ENCODE results near the gene TRPT1.

The TRPT1 gene

DNA sequence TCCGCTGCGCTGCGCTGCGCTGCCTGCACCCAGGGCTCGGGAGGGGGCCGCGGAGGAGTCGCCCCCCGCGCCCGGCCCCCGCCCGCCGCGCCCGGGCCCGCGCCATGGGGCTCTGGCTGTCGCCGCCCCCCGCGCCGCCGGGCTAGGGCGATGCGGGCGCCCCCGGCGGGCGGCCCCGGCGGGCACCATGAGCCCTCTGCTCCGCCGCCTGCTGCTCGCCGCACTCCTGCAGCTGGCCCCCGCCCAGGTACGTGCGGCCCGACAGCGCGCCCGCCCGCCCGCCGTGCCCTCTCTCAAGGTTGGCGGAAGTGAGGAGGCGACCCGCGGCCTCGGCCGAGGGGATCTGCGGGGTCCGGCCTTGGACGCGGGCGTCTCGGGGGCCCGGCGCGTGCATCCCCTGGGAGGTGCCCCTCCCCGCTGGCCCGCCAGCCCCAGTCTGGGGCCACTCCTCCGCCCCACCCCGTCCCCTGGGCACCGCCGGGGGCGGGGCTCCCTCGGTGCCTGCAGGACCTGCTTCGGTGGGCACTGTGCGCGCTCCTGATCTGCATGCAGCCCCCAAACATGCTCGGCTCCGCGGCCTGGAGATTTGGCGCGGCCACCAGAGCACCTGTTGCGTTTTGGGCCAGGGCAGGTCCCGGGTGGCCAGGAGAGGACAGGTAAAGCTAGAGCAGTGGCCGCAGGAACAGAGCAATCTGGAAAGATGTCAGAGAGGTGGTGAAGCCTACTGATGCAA, 8.8 kb upstream of the TRPT1 start (continued):
- TF ChIP-seq ZNF292 (tag by site-specific recombination; IDR thresholded peaks at IDR 0.05; ENCODE audit: borderline replicate concordance, low read depth) (no peak), ZNF184 (tag by site-specific recombination; IDR thresholded peaks at IDR 0.05) (no peak), ZNF302 (tag by site-specific recombination; IDR thresholded peaks at IDR 0.05; ENCODE audit: low read depth) (no peak), ZNF558 (tag by site-specific recombination; IDR thresholded peaks at IDR 0.05) (no peak), ZIC2 (tag by site-specific recombination; IDR thresholded peaks at IDR 0.05) (peak; percentile 78), ZNF621 (tag by site-specific recombination; IDR thresholded peaks at IDR 0.05) (no peak), ZNF747 (tag by site-specific recombination; IDR thresholded peaks at IDR 0.05) (no peak), SP3 (tag by site-specific recombination; IDR thresholded peaks at IDR 0.05) (peak; percentile 60), ZNF350 (tag by site-specific recombination; IDR thresholded peaks at IDR 0.05) (no peak), ZBTB8A (tag by site-specific recombination; IDR thresholded peaks at IDR 0.05) (peak; percentile 90), ZNF140 (tag by site-specific recombination; IDR thresholded peaks at IDR 0.05) (no peak), KLF1 (tag by site-specific recombination; IDR thresholded peaks at IDR 0.05) (peak; percentile 84), ZNF248 (tag by site-specific recombination; IDR thresholded peaks at IDR 0.05) (no peak), ZNF423 (tag by site-specific recombination; IDR thresholded peaks at IDR 0.05) (no peak), SCRT1 (tag by site-specific recombination; IDR thresholded peaks at IDR 0.05; ENCODE audit: borderline replicate concordance) (peak; percentile 72; the same call in 1 of the 2 replicates), ZNF266 (tag by site-specific recombination; IDR thresholded peaks at IDR 0.05; ENCODE audit: low read depth) (no peak), ZNF830 (tag by site-specific recombination; IDR thresholded peaks at IDR 0.05; ENCODE audit: low read depth) (no peak), SCRT2 (tag by site-specific recombination; IDR thresholded peaks at IDR 0.05) (peak; percentile 93), ZNF555 (tag by site-specific recombination; conservative IDR thresholded peaks at IDR 0.05) (no peak), ZNF354C (tag by site-specific recombination; IDR thresholded peaks at IDR 0.05; ENCODE audit: borderline replicate concordance, low read depth) (no peak), ZNF610 (tag by site-specific recombination; IDR thresholded peaks at IDR 0.05; ENCODE audit: borderline replicate concordance) (no peak), ZNF473 (tag by site-specific recombination; IDR thresholded peaks at IDR 0.05) (no peak), ZNF10 (tag by site-specific recombination; IDR thresholded peaks at IDR 0.05) (no peak), ZNF600 (tag by site-specific recombination; IDR thresholded peaks at IDR 0.05) (no peak), GLIS2 (tag by site-specific recombination; IDR thresholded peaks at IDR 0.05) (peak; percentile 68), KLF9 (tag by site-specific recombination; IDR thresholded peaks at IDR 0.05; ENCODE audit: low read depth) (peak; percentile 45), YY1 (tag by site-specific recombination; IDR thresholded peaks at IDR 0.05) (no peak)
- TF ChIP-seq, protein P1, sequence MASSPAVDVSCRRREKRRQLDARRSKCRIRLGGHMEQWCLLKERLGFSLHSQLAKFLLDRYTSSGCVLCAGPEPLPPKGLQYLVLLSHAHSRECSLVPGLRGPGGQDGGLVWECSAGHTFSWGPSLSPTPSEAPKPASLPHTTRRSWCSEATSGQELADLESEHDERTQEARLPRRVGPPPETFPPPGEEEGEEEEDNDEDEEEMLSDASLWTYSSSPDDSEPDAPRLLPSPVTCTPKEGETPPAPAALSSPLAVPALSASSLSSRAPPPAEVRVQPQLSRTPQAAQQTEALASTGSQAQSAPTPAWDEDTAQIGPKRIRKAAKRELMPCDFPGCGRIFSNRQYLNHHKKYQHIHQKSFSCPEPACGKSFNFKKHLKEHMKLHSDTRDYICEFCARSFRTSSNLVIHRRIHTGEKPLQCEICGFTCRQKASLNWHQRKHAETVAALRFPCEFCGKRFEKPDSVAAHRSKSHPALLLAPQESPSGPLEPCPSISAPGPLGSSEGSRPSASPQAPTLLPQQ (tag by site-specific recombination; IDR thresholded peaks at IDR 0.05): no peak
- TF ChIP-seq, protein P2, sequence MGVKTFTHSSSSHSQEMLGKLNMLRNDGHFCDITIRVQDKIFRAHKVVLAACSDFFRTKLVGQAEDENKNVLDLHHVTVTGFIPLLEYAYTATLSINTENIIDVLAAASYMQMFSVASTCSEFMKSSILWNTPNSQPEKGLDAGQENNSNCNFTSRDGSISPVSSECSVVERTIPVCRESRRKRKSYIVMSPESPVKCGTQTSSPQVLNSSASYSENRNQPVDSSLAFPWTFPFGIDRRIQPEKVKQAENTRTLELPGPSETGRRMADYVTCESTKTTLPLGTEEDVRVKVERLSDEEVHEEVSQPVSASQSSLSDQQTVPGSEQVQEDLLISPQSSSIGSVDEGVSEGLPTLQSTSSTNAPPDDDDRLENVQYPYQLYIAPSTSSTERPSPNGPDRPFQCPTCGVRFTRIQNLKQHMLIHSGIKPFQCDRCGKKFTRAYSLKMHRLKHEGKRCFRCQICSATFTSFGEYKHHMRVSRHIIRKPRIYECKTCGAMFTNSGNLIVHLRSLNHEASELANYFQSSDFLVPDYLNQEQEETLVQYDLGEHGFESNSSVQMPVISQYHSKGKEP (tag by site-specific recombination; IDR thresholded peaks at IDR 0.05): no peak
- TF ChIP-seq, protein P3, sequence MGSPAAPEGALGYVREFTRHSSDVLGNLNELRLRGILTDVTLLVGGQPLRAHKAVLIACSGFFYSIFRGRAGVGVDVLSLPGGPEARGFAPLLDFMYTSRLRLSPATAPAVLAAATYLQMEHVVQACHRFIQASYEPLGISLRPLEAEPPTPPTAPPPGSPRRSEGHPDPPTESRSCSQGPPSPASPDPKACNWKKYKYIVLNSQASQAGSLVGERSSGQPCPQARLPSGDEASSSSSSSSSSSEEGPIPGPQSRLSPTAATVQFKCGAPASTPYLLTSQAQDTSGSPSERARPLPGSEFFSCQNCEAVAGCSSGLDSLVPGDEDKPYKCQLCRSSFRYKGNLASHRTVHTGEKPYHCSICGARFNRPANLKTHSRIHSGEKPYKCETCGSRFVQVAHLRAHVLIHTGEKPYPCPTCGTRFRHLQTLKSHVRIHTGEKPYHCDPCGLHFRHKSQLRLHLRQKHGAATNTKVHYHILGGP (tag by site-specific recombination; IDR thresholded peaks at IDR 0.05): no peak
- TF ChIP-seq, protein P4, sequence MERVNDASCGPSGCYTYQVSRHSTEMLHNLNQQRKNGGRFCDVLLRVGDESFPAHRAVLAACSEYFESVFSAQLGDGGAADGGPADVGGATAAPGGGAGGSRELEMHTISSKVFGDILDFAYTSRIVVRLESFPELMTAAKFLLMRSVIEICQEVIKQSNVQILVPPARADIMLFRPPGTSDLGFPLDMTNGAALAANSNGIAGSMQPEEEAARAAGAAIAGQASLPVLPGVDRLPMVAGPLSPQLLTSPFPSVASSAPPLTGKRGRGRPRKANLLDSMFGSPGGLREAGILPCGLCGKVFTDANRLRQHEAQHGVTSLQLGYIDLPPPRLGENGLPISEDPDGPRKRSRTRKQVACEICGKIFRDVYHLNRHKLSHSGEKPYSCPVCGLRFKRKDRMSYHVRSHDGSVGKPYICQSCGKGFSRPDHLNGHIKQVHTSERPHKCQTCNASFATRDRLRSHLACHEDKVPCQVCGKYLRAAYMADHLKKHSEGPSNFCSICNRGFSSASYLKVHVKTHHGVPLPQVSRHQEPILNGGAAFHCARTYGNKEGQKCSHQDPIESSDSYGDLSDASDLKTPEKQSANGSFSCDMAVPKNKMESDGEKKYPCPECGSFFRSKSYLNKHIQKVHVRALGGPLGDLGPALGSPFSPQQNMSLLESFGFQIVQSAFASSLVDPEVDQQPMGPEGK (tag by site-specific recombination; IDR thresholded peaks at IDR 0.05): 0 out of 2 replicates have a peak, but pooled peaks have one; percentile 24
- TF ChIP-seq, protein P5, sequence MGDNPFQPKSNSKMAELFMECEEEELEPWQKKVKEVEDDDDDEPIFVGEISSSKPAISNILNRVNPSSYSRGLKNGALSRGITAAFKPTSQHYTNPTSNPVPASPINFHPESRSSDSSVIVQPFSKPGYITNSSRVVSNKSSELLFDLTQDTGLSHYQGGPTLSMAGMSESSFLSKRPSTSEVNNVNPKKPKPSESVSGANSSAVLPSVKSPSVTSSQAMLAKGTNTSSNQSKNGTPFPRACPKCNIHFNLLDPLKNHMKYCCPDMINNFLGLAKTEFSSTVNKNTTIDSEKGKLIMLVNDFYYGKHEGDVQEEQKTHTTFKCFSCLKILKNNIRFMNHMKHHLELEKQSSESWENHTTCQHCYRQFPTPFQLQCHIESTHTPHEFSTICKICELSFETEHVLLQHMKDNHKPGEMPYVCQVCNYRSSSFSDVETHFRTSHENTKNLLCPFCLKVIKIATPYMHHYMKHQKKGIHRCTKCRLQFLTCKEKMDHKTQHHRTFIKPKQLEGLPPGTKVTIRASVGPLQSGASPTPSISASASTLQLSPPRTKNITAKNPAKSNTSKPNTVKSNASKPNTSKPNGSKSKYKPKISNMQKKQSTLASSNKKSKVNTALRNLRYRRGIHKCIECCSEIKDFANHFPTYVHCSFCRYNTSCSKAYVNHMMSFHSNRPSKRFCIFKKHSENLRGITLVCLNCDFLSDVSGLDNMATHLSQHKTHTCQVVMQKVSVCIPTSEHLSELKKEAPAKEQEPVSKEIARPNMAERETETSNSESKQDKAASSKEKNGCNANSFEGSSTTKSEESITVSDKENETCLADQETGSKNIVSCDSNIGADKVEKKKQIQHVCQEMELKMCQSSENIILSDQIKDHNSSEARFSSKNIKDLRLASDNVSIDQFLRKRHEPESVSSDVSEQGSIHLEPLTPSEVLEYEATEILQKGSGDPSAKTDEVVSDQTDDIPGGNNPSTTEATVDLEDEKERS (tag by site-specific recombination; IDR thresholded peaks at IDR 0.05): no peak

Measured in HEK293 (cell line).